ENCODE measurements around the gene DYDC2.
"Not testable (repeated sequence)": the region's sequence is repeated elsewhere in the genome, so short reads cannot be mapped to it uniquely, and the experiment has no call there.

DYDC2 gene

DNA sequence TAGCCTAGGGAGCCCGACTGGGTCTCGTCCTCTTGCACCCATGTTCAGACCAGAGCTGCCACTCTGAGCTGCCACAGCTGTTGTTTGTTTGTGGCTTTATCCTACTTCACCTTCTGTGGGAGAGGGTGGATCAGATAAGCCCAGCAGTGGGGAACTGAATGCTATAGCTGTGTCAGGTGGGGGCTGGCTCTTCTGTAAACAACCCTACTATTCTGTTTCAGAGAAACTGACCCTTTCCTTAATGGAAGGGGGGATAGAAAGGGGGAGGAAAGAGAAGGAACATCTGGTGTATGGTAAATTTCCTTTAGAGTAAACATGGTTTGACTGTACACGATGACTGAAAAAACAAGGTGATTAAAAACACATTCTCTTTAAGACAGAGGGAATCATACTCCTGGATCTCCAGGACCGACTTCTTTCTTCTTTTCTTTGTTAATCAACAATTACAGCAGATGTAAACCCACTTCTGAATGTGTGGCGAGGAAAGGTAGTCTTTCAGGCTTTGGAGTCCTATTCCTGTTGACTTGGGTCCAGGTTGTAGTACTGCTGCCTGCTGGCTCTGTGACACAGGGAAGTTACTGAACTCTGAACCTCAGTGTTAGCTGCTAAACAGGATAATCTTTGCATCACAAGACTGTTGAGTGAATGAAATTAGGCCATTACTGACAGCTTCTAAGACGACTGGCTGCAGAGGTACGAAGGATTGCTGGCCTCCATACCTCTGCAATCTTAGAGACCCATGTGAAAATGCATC, 57.7 kb downstream of the DYDC2 start:
- DNase-seq, result peak in 1 of 3 experiments; percentile 52

DNA sequence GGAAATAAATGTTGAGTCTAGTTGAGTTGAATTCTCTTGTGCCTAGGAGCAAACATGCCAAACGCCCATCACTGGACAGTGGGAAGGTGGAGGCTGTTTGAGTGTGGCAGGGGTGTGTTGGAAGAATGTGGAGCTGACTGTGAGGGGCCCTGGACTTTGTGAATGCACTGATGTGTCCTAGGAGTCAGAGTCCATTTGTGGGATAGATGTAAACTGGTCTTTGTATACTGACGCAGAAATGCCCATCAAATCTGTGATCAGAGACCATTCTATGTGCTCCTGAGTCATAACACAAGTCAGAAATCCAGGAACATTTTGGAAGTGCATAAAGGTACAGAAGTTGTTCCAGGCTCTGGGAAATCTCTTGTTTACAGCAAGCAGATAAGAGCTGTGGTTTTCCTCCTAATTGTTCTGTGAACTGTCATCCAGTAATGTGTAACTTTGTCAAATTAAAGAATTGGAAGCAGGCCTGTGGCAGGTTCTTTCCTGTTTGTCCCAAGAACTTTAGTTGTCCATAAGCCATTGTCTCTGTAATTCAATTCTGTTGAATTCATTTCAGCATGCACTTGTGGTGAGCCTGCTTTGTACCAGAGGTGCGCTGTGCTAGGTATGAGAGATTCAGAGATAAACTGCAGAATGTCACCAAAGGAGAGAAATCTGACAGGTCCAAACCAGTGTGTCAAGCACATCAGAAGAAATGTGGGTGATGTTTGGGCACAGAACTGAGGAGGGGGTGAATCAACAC, 59.3 kb downstream of the DYDC2 start:
- no peak for DNase-seq

GRCh38 chr10:80416479-80417098, 60.0 kb downstream of the DYDC2 start:
- no peak for DNase-seq

DNA sequence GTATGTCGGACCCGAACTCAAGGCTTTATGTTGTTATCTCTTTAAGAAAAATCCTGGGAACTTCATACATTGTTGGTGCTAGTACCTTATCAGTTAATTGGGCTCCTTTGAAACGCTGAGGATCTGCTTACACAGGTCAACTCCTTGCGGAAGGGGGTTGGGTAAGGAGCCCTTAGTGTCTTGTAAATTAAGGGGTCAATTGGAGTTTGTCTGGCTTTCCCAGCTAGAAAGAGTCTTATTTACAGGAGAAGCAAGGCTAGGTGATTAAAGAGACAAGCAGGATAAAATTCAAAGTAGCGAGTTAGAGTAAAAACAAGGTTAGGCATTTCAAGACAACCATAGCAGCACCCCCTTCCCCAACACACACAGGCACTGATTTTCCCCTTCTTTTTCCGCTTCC, 60.7 kb downstream of the DYDC2 start:
- not testable (repeated sequence) for DNase-seq
